ENCODE data around the gene ATP8B4. TPM values are rescaled to one million over a fixed set of nuclear protein-coding genes. Genes with fewer than 3 reads are reported as not detected.

The ATP8B4 gene
- total and polyA plus RNA-seq, 2 experiments from 2014 or later: 0.89 to 1.5 TPM

DNA sequence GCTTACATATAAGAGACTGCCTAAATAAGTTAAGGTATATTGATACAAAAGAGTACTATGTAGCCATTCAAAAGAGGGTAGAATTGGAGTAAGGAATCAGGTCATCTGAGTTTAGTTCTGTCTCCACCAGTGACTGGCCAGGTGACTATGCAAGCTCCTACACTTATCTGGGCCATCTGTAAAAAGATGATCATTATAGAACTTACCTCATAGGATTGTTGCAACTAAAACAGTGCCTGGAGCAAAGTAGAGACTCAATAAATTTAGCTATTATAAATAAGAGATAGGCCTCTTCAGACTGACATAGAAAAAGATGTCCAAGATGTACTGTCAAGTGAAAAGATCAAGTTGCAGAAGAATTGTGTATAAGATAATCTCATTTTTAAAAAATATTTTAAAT lies 1.7 kb upstream of the ATP8B4 start:
- Histone ChIP-seq H3K36me3 (ENCODE audit: low read depth) (no peaks in the 10 kb centered on the region), H3K4me1 (ENCODE audit: insufficient read depth) (no peaks in the 10 kb centered on the region), H3K27me3 (replicated peaks; ENCODE audit: insufficient read depth) (no peaks in the 10 kb centered on the region), H3K9me3 (ENCODE audit: low read depth) (no peaks in the 10 kb centered on the region), H3K79me2 (ENCODE audit: insufficient read depth) (no peaks in the 10 kb centered on the region), H3K9me2 (ENCODE audit: insufficient read depth) (no peaks in the 10 kb centered on the region), H3K27ac (no peak overlapping the region), H3K4me2 (ENCODE audit: unreplicated experiment) (no peak overlapping the region), H4K20me1 (ENCODE audit: insufficient read depth) (no peaks in the 10 kb centered on the region), H3K4me3 (no peak overlapping the region), H3F3A (ENCODE audit: insufficient read depth) (no peaks in the 10 kb centered on the region), H2AFZ (no peak overlapping the region), H3K9ac (no peak overlapping the region)
- DNase-seq: no peak
- in situ Hi-C loops (cut with MboI): no loop called here
- TF ChIP-seq EZH2phosphoT487 (IDR thresholded peaks at IDR 0.05; ENCODE audit: insufficient read depth, low read depth) (no peak), EZH2 (IDR thresholded peaks at IDR 0.05; ENCODE audit: insufficient read depth, poor library complexity, severe bottlenecking) (no peak)

DNA sequence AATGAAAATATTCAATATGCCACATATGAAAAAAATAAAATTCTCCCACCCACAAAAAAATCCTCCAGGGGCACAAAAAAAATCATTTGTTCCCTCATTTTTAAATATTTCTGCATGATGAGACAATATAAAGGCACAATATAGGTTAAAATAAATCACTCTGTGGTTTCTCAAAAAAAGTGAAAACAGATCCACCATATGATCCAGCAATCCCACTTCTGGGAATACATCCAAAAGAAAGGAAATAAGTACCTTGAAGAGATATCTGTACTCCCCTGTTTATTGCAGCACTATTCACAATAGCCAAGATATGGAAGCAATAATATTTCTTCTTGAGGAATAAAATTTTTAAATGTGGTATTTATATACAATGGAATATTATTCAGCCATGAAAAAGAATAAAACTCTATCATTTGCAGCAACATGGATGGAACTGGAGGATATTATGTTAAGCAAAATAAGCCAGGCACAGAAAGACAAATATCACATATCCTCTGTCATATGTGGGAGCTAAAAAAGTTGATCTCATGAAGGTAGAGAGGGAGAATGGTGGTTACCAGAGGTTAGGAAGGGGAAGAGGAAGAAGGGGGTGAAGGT lies 1.5 kb downstream of the ATP8B4 start:
- Histone ChIP-seq H3K9me2 (ENCODE audit: insufficient read depth) (no peaks in the 10 kb centered on the region), H3K27ac (no peak overlapping the region), H3K79me2 (ENCODE audit: insufficient read depth) (no peaks in the 10 kb centered on the region), H3F3A (ENCODE audit: insufficient read depth) (no peaks in the 10 kb centered on the region), H3K9me3 (ENCODE audit: low read depth) (no peaks in the 10 kb centered on the region), H3K36me3 (ENCODE audit: low read depth) (no peaks in the 10 kb centered on the region), H4K20me1 (ENCODE audit: insufficient read depth) (no peaks in the 10 kb centered on the region), H2AFZ (no peak overlapping the region), H3K27me3 (replicated peaks; ENCODE audit: insufficient read depth) (no peaks in the 10 kb centered on the region), H3K9ac (no peak overlapping the region), H3K4me3 (no peak overlapping the region), H3K4me2 (ENCODE audit: unreplicated experiment) (no peak overlapping the region), H3K4me1 (ENCODE audit: insufficient read depth) (no peaks in the 10 kb centered on the region)
- TF ChIP-seq EZH2 (IDR thresholded peaks at IDR 0.05; ENCODE audit: insufficient read depth, poor library complexity, severe bottlenecking): no peak
- no peak for TF ChIP-seq EZH2phosphoT487 (IDR thresholded peaks at IDR 0.05; ENCODE audit: insufficient read depth, low read depth)
- in situ Hi-C loops (cut with MboI): no loop called here
- DNase-seq: no peak

DNA sequence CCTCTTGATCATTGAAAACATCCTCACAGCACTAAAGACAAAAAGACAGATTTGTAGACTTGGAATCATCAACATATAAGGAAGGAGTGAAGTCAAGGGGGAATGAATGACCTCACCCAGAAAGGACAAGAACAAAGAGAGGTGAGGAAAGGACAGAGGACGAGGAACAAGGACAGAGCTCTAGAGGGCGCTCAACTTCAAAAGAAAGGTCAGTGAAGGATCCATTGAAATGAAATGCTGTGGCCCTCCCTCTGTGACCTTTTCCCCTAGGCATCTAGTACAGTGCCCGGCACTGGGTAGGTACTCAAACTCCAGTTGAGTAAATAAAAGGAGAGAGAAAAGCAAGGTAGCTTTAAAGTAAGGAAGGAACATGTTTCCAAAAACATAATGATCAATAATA lies 2.6 kb downstream of the ATP8B4 start:
- TF ChIP-seq EZH2 (IDR thresholded peaks at IDR 0.05; ENCODE audit: insufficient read depth, poor library complexity, severe bottlenecking) (no peak), EZH2phosphoT487 (IDR thresholded peaks at IDR 0.05; ENCODE audit: insufficient read depth, low read depth) (no peak)
- Histone ChIP-seq H3K4me2 (ENCODE audit: unreplicated experiment) (no peak overlapping the region), H3K9me2 (ENCODE audit: insufficient read depth) (no peaks in the 10 kb centered on the region), H3K27ac (no peak overlapping the region), H3K27me3 (replicated peaks; ENCODE audit: insufficient read depth) (no peaks in the 10 kb centered on the region), H2AFZ (no peak overlapping the region), H4K20me1 (ENCODE audit: insufficient read depth) (no peaks in the 10 kb centered on the region), H3K4me1 (ENCODE audit: insufficient read depth) (no peaks in the 10 kb centered on the region), H3K36me3 (ENCODE audit: low read depth) (no peaks in the 10 kb centered on the region), H3K4me3 (no peak overlapping the region), H3K9ac (no peak overlapping the region), H3K9me3 (ENCODE audit: low read depth) (no peaks in the 10 kb centered on the region), H3F3A (ENCODE audit: insufficient read depth) (no peaks in the 10 kb centered on the region), H3K79me2 (ENCODE audit: insufficient read depth) (no peaks in the 10 kb centered on the region)
- 34 to 39% methylated on average over 3 of the region's 3 CpGs for WGBS, 2 experiments (ENCODE audit: low coverage in 1 of 2, low lambda C conversion rate in 2 of 2, missing lambda C conversion rate in 2 of 2)
- in situ Hi-C loops (cut with MboI): no loop called here
- peak; percentile 48 for DNase-seq

DNA sequence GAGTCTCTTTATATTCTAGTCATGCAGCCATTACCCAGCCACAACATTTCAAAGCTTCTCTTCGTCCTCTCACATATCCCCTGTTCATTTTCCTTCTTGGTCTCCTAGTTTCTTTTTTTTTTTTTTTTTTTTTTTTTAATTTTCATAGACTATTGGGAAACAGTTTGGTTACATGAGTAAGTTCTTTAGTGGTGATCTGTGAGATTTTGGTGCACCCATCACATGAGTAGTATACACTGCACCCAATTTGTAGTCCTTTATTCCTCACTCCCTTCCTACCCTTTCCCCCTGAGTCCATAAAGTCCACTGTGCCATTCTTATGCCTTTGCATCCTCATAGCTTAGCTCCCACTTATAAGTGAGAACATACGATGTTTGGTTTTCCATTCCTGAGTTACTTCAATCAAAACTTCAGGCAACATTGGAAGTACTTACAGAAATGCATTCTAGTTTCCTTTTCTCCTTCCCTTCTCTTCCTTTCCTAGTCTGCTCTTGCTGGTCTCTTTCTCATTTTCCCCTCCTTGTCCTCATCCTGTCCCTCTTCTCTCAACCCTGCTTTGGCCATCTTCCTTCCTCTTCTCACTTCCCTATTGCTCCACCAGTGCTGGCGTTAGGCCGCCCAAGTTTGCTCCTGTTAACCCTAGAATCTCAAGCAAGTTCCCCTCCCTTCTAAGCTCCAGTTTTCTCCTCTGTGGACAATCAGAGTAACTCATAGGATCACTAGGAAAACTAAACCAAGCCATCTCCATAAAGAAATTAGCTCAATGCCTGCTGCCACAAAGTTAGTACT lies 4.8 kb downstream of the ATP8B4 start:
- H3K4me3 ChIP-seq: no peak overlapping the region

More for the DNA sequence above, 4.8 kb downstream of the ATP8B4 start:
- TF ChIP-seq EZH2 (IDR thresholded peaks at IDR 0.05; ENCODE audit: insufficient read depth, poor library complexity, severe bottlenecking): no peak
- TF ChIP-seq EZH2phosphoT487 (IDR thresholded peaks at IDR 0.05; ENCODE audit: insufficient read depth, low read depth): no peak
- no peak overlapping the region for H2AFZ ChIP-seq
- H3K27me3 ChIP-seq (replicated peaks; ENCODE audit: insufficient read depth): no peaks in the 10 kb centered on the region
- H3K9ac ChIP-seq: no peak overlapping the region
- H3K36me3 ChIP-seq (ENCODE audit: low read depth): no peaks in the 10 kb centered on the region
- no peaks in the 10 kb centered on the region for H4K20me1 ChIP-seq (ENCODE audit: insufficient read depth)
- no peaks in the 10 kb centered on the region for H3K9me2 ChIP-seq (ENCODE audit: insufficient read depth)
- in situ Hi-C loops (cut with MboI): no loop called here
- H3K4me2 ChIP-seq (ENCODE audit: unreplicated experiment): no peak overlapping the region
- WGBS, 2 experiments (ENCODE audit: low coverage in 1 of 2, low lambda C conversion rate in 2 of 2, missing lambda C conversion rate in 2 of 2): 70 to 77% methylated on average over 4 of the region's 4 CpGs
- no peaks in the 10 kb centered on the region for H3K9me3 ChIP-seq (ENCODE audit: low read depth)
- no peaks in the 10 kb centered on the region for H3K4me1 ChIP-seq (ENCODE audit: insufficient read depth)
- no peak for DNase-seq
- no peaks in the 10 kb centered on the region for H3F3A ChIP-seq (ENCODE audit: insufficient read depth)
- H3K79me2 ChIP-seq (ENCODE audit: insufficient read depth): no peaks in the 10 kb centered on the region
- H3K27ac ChIP-seq: no peak overlapping the region

Measured in GM23248 (cell line).